Progenitor cell of endocrine pancreas (in vitro differentiated cells): Measurements from ENCODE around the gene GPRC5C. TPM values are rescaled to one million over a fixed set of nuclear protein-coding genes. Genes with fewer than 3 reads are reported as not detected.

Experiments
- DNase-seq: peaks from one replicate; pipeline ENCODE4 v3.0.0; 2021; ENCODE audit warnings: low spot score; ENCODE audit not compliant: unreplicated experiment
- H3K27ac Mint-ChIP-seq: 2 replicates; pipeline ENCODE4 v1.8.0; 2021; ENCODE audit warnings: mild to moderate bottlenecking, moderate library complexity, mixed read lengths
- H3K27me3 Mint-ChIP-seq: 2 replicates; pipeline ENCODE4 v1.8.0; 2021; ENCODE audit warnings: mixed read lengths
- H3K36me3 Mint-ChIP-seq: 2 replicates; pipeline ENCODE4 v1.8.0; 2022; ENCODE audit warnings: mixed read lengths; ENCODE audit not compliant: insufficient read depth
- H3K4me1 Mint-ChIP-seq: 2 replicates; pipeline ENCODE4 v1.8.0; 2021; ENCODE audit warnings: low read depth, mixed read lengths
- H3K4me3 Mint-ChIP-seq: 2 replicates; pipeline ENCODE4 v1.8.0; 2021; ENCODE audit warnings: low read depth, mild to moderate bottlenecking, moderate library complexity, mixed read lengths
- H3K9me3 Mint-ChIP-seq: 2 replicates; pipeline ENCODE4 v1.8.0; 2021; ENCODE audit warnings: low read depth, mixed read lengths
- CTCF ChIP-seq: fragments of 200-600 bp; sonication (generic); IDR thresholded peaks from one replicate; pipeline ENCODE4 v1.5.0; 2021; ENCODE audit warnings: antibody characterized with exemption, mild to moderate bottlenecking; ENCODE audit not compliant: unreplicated experiment
- long read RNA-seq: library from polyadenylated mRNA; unstranded; transcript quantifications from one replicate; pipeline ENCODE4 v2.0.0, GENCODE V29; 2020
- total RNA-seq: library from RNA; stranded (reverse); gene quantifications from 2 replicates; pipeline ENCODE4 v1.2.1, GENCODE V29; 2021

Gene GPRC5C
- total RNA-seq = 182 and 207 TPM in 2 replicates
- long read RNA-seq, transcript GPRC5C-202 (4 exons, 2,988 nt) = major isoform, 133 of 184 reads
- long read RNA-seq, partial matches to known transcripts = 40 of 184 reads
- long read RNA-seq, other reads (novel, unspliced or antisense) = 10 of 184 reads

GRCh38 chr17:74431568-74432423 lies at the start of gene GPRC5C:
Gene GPRC5C (plus strand): TSS chr17:74432088. CDS start chr17:74439777, 7,689 bp downstream.
- peak within 1 kb of the TSS; percentile 92 for H3K4me3 Mint-ChIP-seq
- peak within 1 kb of the TSS; percentile 100 for H3K27ac Mint-ChIP-seq
- H3K4me1 Mint-ChIP-seq = peaks cover 56% of the 10 kb centered on the region
- peak; percentile 81 for DNase-seq
- no peaks in the 10 kb centered on the region for H3K27me3 Mint-ChIP-seq
- no peaks in the 10 kb centered on the region for H3K36me3 Mint-ChIP-seq
- H3K9me3 Mint-ChIP-seq = no peaks in the 10 kb centered on the region
- no peak for TF ChIP-seq CTCF

GRCh38 chr17:74383141-74383540 lies 48.7 kb upstream of the GPRC5C start:
- no peak for DNase-seq
- Mint-ChIP-seq H3K9me3 (no peaks in the 10 kb centered on the region), H3K27ac (peak overlapping the region; percentile 35), H3K4me3 (no peak overlapping the region), H3K4me1 (peaks cover 12% of the 10 kb centered on the region), H3K36me3 (no peaks in the 10 kb centered on the region), H3K27me3 (no peaks in the 10 kb centered on the region)
- TF ChIP-seq CTCF = no peak

GRCh38 chr17:74385201-74385600 lies 46.7 kb upstream of the GPRC5C start:
- no peaks in the 10 kb centered on the region for H3K36me3 Mint-ChIP-seq
- no peaks in the 10 kb centered on the region for H3K9me3 Mint-ChIP-seq
- peaks cover 16% of the 10 kb centered on the region for H3K4me1 Mint-ChIP-seq
- no peak overlapping the region for H3K27ac Mint-ChIP-seq
- no peak overlapping the region for H3K4me3 Mint-ChIP-seq
- TF ChIP-seq CTCF = no peak
- no peak for DNase-seq
- H3K27me3 Mint-ChIP-seq = peaks cover 4% of the 10 kb centered on the region

GRCh38 chr17:74386386-74386785 lies 45.5 kb upstream of the GPRC5C start:
- no peak for TF ChIP-seq CTCF
- DNase-seq = no peak
- Mint-ChIP-seq H3K27ac (no peak overlapping the region), H3K4me1 (peaks cover 11% of the 10 kb centered on the region), H3K27me3 (peaks cover 4% of the 10 kb centered on the region), H3K4me3 (no peak overlapping the region), H3K36me3 (no peaks in the 10 kb centered on the region), H3K9me3 (no peaks in the 10 kb centered on the region)

GRCh38 chr17:74387365-74388218 lies 44.3 kb upstream of the GPRC5C start:
- no peaks in the 10 kb centered on the region for H3K36me3 Mint-ChIP-seq
- H3K27me3 Mint-ChIP-seq = peaks cover 4% of the 10 kb centered on the region
- peak; percentile 20 for TF ChIP-seq CTCF
- peaks cover 11% of the 10 kb centered on the region for H3K4me1 Mint-ChIP-seq
- H3K27ac Mint-ChIP-seq = no peak overlapping the region
- no peaks in the 10 kb centered on the region for H3K9me3 Mint-ChIP-seq
- no peak overlapping the region for H3K4me3 Mint-ChIP-seq
- DNase-seq = no peak
